ENCODE data around the gene ANO7.

GRCh38 chr2:241203218-241204009, 14.9 kb downstream of the ANO7 start:
- no peak for TF ChIP-seq PATZ1 (CRISPR knock-in tag; IDR thresholded peaks at IDR 0.05; ENCODE audit: borderline replicate concordance)
- TF ChIP-seq SNAI2 (CRISPR knock-in tag; IDR thresholded peaks at IDR 0.05), result no peak
- no peak for TF ChIP-seq CREB5 (CRISPR knock-in tag; IDR thresholded peaks at IDR 0.05; ENCODE audit: low read depth)
- TF ChIP-seq GLIS3 (CRISPR knock-in tag; IDR thresholded peaks at IDR 0.05), result no peak
- TF ChIP-seq OSR1 (CRISPR knock-in tag; IDR thresholded peaks at IDR 0.05), result no peak
- no peak for TF ChIP-seq ZFP3 (CRISPR knock-in tag; IDR thresholded peaks at IDR 0.05)
- TF ChIP-seq ZFP30 (CRISPR knock-in tag; IDR thresholded peaks at IDR 0.05), result no peak

All from SK-N-SH treated with all-trans-retinoic acid at 6 μM for 48 hours (cell line).